IPS-18c (cell line): ENCODE results near the gene ANGPTL8.

Source experiments
- H3K4me3 ChIP-seq: 2 replicates; pipeline ENCODE4 v1.7.0; 2013; ENCODE audit warnings: low read depth, mild to moderate bottlenecking, low read length, moderate library complexity; ENCODE audit not compliant: insufficient read depth
- H3K9me3 ChIP-seq: one replicate; pipeline ENCODE4 v1.6.1; 2013; ENCODE audit warnings: mild to moderate bottlenecking, low read length, moderate library complexity; ENCODE audit not compliant: control insufficient read depth, insufficient read depth

ANGPTL8 gene

DNA sequence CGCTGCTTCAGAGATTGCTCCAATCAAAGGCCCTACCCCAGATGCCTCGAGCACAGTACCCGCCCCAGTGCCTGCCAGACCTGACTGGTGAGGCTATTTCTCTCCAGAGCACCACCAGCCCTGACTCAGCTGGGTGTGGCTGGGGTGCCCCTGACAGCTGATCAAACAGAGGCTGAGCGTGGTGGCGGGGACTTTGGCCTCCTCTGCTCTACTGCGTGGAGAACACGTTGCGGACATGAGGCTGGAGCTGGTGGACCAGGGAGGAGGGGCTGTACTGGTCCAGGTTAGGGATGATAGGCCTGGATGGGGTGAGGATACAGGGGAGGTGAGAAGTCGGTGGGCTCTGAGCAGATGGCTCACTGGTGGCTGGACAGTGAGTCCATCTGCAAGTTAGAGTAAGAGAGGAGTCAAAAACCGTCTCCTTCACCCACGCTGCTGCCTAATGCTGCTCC, 26.4 kb downstream of the ANGPTL8 start:
- H3K9me3 ChIP-seq = no peaks in the 10 kb centered on the region
- H3K4me3 ChIP-seq = no peak overlapping the region

DNA sequence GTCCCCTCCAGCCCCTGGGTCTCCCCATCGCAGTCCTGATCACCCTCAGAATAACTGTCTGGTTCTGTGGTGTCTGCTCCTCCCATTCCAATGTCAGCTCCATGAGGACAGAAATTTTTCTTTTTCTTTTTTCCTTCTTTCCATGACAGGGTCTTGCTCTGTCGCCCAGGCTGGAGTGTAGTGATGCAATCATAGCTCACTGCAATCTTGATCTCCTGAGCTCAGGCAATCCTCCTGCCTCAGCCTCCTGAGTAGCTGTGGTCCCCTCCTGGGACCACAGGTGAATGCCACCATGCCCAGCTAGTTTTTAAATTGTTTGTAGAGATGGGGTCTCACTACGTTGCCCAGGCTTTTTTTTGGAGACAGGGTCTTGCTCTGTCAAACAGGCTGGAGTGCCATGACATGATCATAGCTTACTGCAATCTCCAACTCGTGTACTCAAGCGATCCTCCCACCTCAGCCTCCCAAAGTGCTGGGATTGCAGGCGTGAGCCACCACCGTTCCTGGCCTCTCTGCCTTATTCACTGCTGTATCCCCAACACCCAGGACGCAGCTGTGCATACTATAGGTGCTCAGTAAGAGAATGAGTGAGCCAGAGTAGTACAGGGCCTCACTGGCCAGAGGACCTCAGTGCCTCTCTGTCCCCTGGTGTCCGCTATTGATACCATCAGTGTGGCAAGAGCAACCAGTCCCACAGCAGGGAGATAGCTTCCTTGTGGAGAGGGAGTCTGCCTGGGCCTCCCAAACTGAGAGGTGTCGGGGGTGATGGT, 28.1 kb downstream of the ANGPTL8 start:
- H3K9me3 ChIP-seq = no peaks in the 10 kb centered on the region
- H3K4me3 ChIP-seq = no peak overlapping the region

DNA sequence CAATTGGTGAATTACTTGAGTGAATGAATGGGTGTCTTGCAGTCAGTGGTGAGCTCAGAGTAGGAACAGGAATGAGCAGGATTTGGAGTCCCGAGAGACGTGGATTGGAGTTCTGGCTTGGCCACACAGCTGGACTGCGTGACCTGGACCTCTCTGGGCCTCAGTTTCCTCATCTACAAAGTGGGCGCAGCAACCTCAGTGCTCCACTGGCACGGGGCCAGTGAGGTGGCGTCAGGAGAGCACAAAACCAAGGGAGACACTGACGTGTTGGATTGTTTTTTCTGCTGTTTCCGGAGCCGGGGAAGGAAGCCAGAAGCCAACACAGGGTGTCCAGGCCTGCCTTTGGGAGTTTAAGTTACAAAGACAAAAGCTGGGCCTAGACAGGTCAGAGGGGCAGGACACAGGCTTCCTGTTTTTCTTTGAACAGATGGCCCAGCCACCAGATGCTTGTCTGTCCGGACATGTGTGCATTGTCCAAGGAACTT, 29.4 kb downstream of the ANGPTL8 start:
- H3K9me3 ChIP-seq = no peaks in the 10 kb centered on the region
- H3K4me3 ChIP-seq = no peak overlapping the region

DNA sequence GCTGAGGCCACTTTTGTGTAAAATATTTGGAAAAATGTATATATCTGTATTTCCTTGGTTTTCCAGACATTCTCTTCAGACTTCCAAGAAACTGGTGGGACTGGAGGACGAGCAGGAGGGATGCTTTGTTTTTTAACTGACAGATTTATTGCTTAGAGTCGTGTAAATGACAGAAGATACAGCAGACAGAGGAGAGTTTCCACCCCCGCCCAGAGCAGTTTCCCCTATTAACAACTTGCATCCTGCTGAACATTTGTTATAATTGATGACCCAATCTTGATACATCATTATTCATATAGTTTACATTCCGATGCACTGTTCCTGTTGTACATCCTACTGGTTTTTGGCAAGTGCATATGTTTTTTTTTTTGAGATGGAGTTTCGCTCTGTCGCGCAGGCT, 30.0 kb downstream of the ANGPTL8 start:
- Histone ChIP-seq H3K4me3 (no peak overlapping the region), H3K9me3 (no peaks in the 10 kb centered on the region)

DNA sequence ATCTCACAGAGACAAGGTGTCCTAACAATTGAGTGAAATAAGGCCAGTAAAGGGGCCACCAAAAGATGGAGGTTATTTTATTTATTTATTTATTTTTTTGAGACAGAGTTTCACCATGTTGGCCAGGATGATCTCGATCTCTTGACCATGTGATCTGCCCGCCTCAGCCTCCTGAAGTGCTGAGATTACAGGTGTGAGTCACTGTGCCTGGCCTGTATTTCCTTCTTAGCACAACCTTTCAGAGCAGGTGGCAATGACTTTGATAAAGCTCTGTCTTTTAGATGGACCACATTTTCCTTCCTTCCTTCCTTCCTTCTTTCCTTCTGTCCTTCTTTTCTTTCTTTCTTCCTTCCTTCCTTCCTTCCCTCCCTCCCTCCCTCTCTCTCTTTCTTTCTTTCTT, 33.9 kb downstream of the ANGPTL8 start:
- H3K4me3 ChIP-seq = no peak overlapping the region

DNA sequence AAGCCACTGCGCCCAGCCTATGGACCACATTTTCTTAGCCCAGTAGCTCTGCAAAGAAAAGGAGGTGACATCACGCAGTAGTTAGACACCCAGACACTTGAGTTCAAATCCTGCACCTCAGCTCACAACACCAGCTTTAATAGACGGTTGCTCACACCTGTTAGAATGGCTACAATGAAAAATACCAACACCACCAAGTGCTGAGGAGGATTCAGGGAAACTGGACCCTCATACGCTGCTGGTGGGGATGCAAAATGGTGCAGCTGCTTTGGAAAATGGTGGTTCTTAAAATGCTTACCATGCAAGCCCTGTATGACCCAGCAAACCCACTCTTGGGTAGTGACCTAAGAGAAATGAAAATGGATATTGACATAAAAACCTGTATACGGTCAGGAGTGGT, 34.6 kb downstream of the ANGPTL8 start:
- Histone ChIP-seq H3K9me3 (no peaks in the 10 kb centered on the region), H3K4me3 (no peak overlapping the region)

More for the DNA sequence above, 33.9 kb downstream of the ANGPTL8 start:
- H3K9me3 ChIP-seq = no peaks in the 10 kb centered on the region

DNA sequence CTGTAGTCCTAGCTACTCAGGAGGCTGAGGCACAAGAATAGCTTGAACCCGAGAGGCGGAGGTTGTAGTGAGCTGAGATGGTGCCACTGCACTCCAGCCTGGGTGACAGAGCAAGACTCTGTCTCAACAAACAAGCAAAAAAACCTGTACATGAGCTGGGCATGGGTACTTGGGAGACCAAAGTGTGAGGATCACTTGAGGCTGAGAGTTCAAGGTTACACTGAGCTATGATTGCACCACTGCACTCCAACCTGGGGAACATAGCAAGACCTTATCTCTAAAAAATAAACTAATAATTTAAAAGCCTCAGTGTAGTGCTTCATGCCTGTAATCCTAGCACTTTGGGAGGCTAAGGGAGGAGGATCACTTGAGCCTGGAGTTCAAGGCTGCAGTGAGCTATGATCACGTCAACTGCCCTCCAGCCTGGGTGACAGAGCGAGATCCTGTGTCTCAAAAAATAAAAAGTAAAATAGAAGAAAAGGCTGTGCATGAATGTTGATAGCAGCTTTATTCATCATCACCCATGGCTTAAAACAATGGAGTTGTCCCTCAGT, 35.2 kb downstream of the ANGPTL8 start:
- Histone ChIP-seq H3K9me3 (no peaks in the 10 kb centered on the region), H3K4me3 (no peak overlapping the region)

DNA sequence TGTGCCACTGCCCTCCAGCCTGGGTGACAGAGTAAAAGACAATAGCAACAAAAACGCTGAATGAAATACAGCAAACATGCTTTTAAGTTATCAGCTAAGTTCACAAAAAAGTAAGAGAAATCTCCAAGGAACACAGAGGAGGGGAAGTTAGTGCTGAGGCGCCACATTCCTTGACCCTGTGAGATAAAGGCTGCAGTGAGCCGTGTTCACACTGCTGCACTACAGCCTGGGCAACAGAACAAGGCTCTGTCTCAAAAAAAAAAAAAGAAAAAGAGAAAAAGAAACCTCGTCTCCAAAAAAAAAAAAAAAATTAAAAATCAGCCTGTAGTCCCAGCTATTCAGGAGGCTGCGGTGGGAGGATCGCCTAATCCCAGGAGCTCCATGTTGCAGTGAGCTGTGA, 39.3 kb downstream of the ANGPTL8 start:
- H3K9me3 ChIP-seq = no peaks in the 10 kb centered on the region
- H3K4me3 ChIP-seq = no peak overlapping the region

DNA sequence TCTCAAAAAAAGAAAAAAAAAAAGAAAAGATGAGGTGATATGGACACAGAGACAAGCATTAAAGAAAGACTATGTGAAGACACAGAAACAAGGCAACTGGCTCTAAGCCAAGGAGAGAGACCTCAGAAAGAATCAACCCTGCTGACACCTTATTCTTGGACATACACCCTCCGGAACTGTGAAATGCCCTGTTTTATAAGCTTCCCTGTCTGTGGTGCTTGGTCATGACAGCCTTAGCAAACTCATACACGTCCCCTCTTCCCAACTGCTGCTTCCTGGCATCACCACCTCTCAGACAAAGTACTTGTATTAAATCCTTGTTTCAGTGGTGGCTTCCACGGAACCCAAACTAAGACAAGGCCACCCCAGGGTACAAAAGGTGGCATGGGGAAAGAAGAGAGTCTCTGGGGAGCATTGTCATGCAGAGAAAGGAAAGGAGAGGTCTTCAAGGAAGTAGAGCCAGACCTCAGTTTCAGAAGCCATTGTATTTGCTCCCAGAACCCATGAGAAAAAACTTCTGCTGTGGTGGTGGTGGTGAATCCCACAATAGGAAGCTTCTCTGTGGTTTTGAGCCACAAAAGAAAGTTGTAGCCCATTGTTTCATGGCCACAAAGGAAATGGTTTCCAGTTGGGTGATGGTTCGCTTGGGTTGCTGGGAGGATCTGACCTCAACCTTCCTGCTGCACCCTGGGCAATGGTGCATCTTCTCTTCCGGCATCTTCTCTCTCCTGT, 40.3 kb downstream of the ANGPTL8 start:
- H3K4me3 ChIP-seq = no peak overlapping the region
- no peaks in the 10 kb centered on the region for H3K9me3 ChIP-seq

DNA sequence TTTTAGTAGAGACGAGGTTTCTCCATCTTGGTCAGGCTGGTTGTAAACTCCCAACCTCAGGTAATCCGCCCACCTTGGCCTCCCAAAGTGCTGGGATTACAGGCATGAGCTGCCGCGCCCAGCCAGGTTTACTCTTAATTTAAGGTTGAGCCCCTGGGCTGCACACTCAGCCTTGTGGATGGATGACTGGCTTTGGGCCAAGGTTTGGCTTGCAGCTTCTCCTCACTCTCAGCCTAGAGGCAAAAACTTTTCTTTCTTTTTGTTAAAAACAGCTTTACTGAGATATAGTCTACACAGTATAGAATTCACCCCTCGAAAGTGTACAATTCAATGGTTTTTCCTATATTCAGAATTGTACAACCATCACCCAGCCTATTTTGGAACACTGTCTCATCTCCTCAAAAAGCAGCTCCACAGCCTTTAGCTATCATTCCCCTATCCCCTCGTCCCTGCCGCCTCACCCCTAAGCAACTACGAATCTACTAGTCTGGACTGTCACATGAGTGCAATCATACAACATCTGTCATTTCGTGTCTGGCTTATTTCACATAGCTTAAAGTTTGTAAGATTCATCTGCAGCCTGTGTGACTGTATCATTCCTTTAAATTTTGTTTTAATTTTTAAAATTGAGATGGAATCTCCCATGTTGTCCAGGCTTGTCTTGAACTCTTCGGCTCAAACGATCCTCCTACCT, 42.1 kb downstream of the ANGPTL8 start:
- Histone ChIP-seq H3K9me3 (no peaks in the 10 kb centered on the region), H3K4me3 (no peak overlapping the region)

DNA sequence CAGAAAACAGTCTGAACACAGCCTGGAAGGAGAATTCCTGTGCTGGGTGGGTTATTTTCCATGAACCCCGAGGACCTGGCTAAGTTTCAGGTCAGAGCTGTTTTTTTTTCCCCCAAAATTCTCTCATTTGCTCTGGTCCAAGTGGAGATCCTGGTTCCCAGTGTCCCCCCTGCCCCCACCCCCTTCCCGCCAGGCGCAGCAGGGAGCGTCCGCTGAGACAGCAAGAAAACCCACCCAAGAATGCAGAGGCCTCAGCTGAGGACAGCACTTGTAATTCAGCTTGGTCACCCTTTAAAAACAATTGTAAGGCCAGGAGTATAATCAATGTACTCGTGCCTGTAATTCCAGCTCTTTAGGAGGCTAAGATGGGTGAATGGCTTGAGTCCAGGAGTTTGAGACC, 45.1 kb downstream of the ANGPTL8 start:
- no peaks in the 10 kb centered on the region for H3K9me3 ChIP-seq
- H3K4me3 ChIP-seq = no peak overlapping the region

DNA sequence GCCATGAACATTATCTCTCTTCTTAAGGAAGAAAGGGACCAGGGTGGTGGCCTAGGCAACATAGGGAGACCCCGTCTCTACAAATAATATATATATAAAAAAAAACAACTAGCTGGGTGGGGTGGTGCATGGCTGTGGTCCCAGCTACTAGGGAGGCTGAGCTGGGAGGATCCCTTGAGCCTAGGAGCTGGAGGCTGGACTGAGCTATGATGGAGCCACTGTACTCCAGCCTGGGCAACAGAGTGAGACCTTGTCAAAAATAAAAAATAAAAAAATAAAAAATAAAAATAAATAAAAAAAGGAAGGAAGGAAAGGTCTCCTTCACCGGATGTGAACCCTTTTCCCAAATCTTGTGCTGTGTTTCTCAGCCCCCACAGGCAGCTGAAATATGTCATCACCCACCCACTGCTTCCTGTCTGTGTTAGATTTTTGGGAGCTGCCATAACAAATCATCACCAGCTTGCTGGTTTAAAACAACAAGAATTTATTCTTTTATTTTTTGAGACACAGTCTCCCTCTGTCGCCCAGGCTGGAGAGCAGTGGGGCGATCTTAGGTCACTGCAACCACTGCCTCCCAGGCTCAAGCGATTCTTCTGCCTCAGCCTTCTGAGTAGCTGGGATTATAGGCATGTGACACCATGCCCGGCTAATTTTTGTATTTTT, 47.0 kb downstream of the ANGPTL8 start:
- H3K9me3 ChIP-seq = no peaks in the 10 kb centered on the region

DNA sequence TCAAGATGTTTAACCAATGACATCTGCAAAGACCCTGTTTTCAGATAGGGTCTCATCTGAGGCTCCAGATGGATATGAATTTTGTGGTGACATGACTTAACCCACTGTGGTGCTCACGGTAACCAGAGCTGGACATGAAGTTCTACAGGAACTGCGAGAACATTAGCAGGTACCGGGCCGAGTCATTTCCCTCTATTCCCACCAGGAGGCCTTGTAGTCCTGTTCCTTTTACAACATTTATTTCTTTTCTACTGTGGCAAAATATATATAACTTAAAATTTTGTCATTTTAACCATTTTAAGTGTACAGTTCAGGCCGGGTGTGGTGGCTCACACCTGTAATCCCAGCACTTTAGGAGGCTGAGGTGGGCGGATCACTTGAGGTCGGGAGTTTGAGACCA, 48.9 kb downstream of the ANGPTL8 start:
- Histone ChIP-seq H3K9me3 (peaks cover 3% of the 10 kb centered on the region), H3K4me3 (no peak overlapping the region)

More for the DNA sequence above, 47.0 kb downstream of the ANGPTL8 start:
- no peak overlapping the region for H3K4me3 ChIP-seq

DNA sequence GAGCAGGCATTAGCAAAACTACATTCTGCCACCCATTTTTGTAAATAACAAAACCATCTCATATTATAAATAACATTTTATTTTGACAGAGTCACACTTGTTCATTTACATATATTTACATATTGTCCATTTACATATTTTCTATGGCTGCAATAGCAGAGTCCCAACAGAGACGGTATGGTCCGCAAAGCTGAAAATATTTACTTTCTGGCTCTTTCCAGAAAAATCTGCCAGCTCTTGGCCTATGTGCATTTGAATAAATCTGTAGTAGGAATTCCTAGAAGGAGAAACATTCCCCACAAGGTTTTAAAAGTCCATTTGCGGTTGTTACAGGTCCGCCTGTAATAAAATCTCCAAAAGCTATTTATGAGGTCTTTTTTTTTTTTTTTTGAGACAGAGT, 50.8 kb downstream of the ANGPTL8 start:
- Histone ChIP-seq H3K9me3 (peaks cover 3% of the 10 kb centered on the region), H3K4me3 (no peak overlapping the region)

DNA sequence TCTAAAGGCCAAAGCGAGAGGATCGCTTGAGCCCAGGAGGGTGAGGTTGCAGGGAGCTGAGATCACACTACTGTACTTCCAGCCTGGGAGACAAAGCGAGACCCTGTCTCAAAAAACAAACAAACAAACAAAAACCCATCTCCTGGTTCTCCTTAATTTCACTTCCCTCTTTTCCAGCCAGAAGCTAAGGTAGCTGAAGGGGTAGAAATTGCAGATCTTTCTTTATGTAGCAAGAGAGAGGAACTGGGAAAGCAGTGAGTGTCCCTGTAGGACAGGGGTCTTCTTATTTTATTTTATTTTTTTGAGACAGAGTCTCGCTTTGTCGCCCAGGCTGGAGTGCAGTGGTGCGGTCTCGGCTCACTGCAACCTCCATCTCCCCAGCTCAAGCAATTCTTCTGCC, 52.0 kb downstream of the ANGPTL8 start:
- no peak overlapping the region for H3K4me3 ChIP-seq
- peaks cover 3% of the 10 kb centered on the region for H3K9me3 ChIP-seq
